C4-2B (cell line): ENCODE data around the gene UPP2.

ENCODE experiments used
- ZFX ChIP-seq: fragments of 450-650 bp; IDR thresholded peaks from 2 replicates; pipeline ENCODE4 v1.6.1; 2017
- TF ChIP-seq, protein P1 (sequence below): fragments of 450-650 bp; conservative IDR thresholded peaks from 2 replicates; pipeline ENCODE4 v1.5.1; 2017; ENCODE audit warnings: mild to moderate bottlenecking

GRCh38 chr2:158099716-158100115 lies 2.0 kb upstream of the UPP2 start:
- TF ChIP-seq, protein P1, sequence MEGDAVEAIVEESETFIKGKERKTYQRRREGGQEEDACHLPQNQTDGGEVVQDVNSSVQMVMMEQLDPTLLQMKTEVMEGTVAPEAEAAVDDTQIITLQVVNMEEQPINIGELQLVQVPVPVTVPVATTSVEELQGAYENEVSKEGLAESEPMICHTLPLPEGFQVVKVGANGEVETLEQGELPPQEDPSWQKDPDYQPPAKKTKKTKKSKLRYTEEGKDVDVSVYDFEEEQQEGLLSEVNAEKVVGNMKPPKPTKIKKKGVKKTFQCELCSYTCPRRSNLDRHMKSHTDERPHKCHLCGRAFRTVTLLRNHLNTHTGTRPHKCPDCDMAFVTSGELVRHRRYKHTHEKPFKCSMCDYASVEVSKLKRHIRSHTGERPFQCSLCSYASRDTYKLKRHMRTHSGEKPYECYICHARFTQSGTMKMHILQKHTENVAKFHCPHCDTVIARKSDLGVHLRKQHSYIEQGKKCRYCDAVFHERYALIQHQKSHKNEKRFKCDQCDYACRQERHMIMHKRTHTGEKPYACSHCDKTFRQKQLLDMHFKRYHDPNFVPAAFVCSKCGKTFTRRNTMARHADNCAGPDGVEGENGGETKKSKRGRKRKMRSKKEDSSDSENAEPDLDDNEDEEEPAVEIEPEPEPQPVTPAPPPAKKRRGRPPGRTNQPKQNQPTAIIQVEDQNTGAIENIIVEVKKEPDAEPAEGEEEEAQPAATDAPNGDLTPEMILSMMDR = no peak
- no peak for TF ChIP-seq ZFX
